ENCODE results near the gene VCAM1. TPM values are rescaled to one million over a fixed set of nuclear protein-coding genes. Genes with fewer than 3 reads are reported as not detected.

Gene VCAM1
- total and polyA plus RNA-seq, 9 of the 15 experiments (the other 6 are each of a cell fraction or from before 2014, with no cell fraction given) = 0.04 to 0.13 TPM; not detected in 7

GRCh38 chr1:100699744-100700143 is 19.8 kb upstream of the VCAM1 start (continued):
- TF ChIP-seq ZNF318 (IDR thresholded peaks at IDR 0.05; ENCODE audit: borderline replicate concordance in 1 of 2, low read depth in 1 of 2) = no peak
- no peak for TF ChIP-seq ZNF77 (CRISPR knock-in tag; IDR thresholded peaks at IDR 0.05)

- H3K27me3 ChIP-seq (ENCODE audit: control insufficient read depth in 2 of 2, insufficient read depth in 2 of 2, low read length in 2 of 2) = no peaks in the 10 kb centered on the region
- no peaks in the 10 kb centered on the region for H3K9me3 ChIP-seq (replicated peaks; ENCODE audit: control insufficient read depth, insufficient read depth, low read depth, low read length)
- H2AFZ ChIP-seq (ENCODE audit: low read depth, low read length) = no peak overlapping the region
- 0% methylated on average over 4 of the region's 4 CpGs for WGBS (ENCODE audit: insufficient coverage, low coverage, missing lambda C conversion rate)
- intact Hi-C loops (cut with micrococcal nuclease) (no loop called here), in situ Hi-C loops (cut with MboI) (no loop called here)
- TF ChIP-seq ZNF668 (CRISPR knock-in tag; IDR thresholded peaks at IDR 0.05) (no peak), NCOA4 (IDR thresholded peaks at IDR 0.05; ENCODE audit: partially characterized antibody) (no peak), ZNF79 (CRISPR knock-in tag; IDR thresholded peaks at IDR 0.05; ENCODE audit: low read depth) (no peak), NEUROD1 (IDR thresholded peaks at IDR 0.05; ENCODE audit: borderline replicate concordance, low read depth, low read length, partially characterized antibody) (no peak)
- no peak overlapping the region for H3K4me3 ChIP-seq
- ChIA-PET POLR2A (no interaction called here), CTCF (ENCODE audit: low intra/inter-chr PET ratio) (no interaction called here)
- H3K9me1 ChIP-seq (ENCODE audit: control insufficient read depth, insufficient read depth, low read length) = no peaks in the 10 kb centered on the region
- no peak overlapping the region for H3K9ac ChIP-seq (ENCODE audit: insufficient read depth in 1 of 2, low read depth in 2 of 2, low read length in 2 of 2)
- no peak overlapping the region for H3K27ac ChIP-seq (ENCODE audit: extremely low read depth, low read depth, low read length)
- no TSS peak for BruUV-seq (replicated peaks)
- H3K4me1 ChIP-seq (replicated peaks in 1 of 2; ENCODE audit: control insufficient read depth in 2 of 2, insufficient read depth in 2 of 2, low read length in 2 of 2) = no peaks in the 10 kb centered on the region
- no peaks in the 10 kb centered on the region for H4K20me1 ChIP-seq (replicated peaks; ENCODE audit: control insufficient read depth, insufficient read depth, low read length)
- no peaks in the 10 kb centered on the region for H3K36me3 ChIP-seq (ENCODE audit: control insufficient read depth, insufficient read depth, low read length)
- H3K4me2 ChIP-seq (ENCODE audit: insufficient read depth, low read length) = no peak overlapping the region
- no peak for DNase-seq (ENCODE audit: extremely low read depth in 1 of 4, low spot score in 3 of 4)
- no peaks in the 10 kb centered on the region for H3K79me2 ChIP-seq (ENCODE audit: control insufficient read depth, insufficient read depth, low read length)
- FAIRE-seq = no peak
- no peak for ATAC-seq
These were observed 19.0 kb upstream of the VCAM1 start for GRCh38 chr1:100700586-100700985.

All from K562 (cell line).